ENCODE results near the gene RRP15.
A peak's percentile ranks its signal among the peaks of the same experiment; 100 is the strongest.

Gene RRP15, protein sequence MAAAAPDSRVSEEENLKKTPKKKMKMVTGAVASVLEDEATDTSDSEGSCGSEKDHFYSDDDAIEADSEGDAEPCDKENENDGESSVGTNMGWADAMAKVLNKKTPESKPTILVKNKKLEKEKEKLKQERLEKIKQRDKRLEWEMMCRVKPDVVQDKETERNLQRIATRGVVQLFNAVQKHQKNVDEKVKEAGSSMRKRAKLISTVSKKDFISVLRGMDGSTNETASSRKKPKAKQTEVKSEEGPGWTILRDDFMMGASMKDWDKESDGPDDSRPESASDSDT

DNA sequence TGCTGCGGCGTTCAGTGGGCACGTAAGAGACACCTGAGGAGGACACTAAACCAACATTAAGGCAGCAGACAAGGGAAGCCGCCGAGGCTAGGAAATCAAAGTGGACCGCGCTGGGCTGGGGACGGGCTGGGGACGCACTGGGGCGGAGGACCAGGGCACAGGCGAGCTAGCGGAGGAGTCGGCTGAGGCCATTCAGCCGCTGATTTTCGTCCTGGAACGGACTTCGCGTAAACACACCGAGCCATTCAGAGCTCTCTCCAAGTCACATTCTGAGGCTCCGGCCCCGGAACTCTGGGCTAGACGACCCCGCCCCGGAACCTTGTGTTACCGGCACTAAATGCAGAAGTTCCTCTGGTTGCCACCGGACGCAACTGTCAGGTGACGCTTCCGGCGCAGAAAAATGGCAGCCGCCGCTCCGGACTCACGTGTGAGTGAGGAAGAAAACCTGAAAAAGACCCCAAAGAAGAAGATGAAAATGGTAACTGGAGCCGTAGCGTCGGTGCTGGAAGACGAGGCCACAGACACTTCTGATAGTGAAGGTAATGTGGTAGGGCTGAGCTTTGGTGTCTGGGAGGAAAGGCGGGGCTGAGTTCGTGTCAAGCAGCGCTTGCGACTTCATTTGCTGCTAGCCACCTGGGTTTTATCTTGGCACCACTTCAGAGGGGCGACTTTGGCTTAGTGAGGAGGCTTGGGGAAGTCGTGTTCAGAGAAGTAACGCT is at the start of gene RRP15:
Gene RRP15 (plus strand): TSS at position 377 of the 719 bp plus-strand sequence. CDS start 24 bp downstream, at position 401.
- DNase-seq, result peak; percentile 90
- Histone ChIP-seq H3K36me3 (no peaks in the 10 kb centered on the region), H3K27ac (peak within 1 kb of the TSS; percentile 75 to 82), H3K27me3 (no peaks in the 10 kb centered on the region), H3K4me3 (peak within 1 kb of the TSS; percentile 78 to 85), H3K4me1 (peaks cover 0 to 19% (median 10%) of the 10 kb centered on the region in 4 donors), H3K9me3 (no peaks in the 10 kb centered on the region)
- intact Hi-C loops (cut with DNase I; ENCODE audit: low total_unique reads), result no loop called here
- TF ChIP-seq, protein P1, sequence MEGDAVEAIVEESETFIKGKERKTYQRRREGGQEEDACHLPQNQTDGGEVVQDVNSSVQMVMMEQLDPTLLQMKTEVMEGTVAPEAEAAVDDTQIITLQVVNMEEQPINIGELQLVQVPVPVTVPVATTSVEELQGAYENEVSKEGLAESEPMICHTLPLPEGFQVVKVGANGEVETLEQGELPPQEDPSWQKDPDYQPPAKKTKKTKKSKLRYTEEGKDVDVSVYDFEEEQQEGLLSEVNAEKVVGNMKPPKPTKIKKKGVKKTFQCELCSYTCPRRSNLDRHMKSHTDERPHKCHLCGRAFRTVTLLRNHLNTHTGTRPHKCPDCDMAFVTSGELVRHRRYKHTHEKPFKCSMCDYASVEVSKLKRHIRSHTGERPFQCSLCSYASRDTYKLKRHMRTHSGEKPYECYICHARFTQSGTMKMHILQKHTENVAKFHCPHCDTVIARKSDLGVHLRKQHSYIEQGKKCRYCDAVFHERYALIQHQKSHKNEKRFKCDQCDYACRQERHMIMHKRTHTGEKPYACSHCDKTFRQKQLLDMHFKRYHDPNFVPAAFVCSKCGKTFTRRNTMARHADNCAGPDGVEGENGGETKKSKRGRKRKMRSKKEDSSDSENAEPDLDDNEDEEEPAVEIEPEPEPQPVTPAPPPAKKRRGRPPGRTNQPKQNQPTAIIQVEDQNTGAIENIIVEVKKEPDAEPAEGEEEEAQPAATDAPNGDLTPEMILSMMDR (IDR thresholded peaks at IDR 0.05), result peak in 1 of 2 experiments; percentile 36

DNA sequence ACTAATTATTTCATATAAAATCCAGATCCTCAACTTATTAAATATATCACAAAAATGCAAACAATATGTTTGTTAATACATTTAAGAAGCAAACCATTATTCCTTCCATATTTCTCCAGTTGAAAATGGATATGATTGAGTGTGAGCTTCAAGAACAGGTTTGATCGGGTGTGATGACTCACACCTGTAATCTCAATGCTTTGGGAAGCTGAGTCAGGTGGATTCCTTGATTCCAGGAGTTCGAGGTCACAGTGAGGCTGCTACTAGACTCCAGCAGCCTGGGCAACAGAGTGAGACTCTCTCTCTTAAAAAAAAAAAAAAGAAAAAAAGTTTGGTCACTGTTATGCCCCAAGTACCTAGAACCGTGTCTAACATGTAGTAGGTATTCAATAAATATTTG is 42.9 kb upstream of the RRP15 start:
- Histone ChIP-seq H3K27ac (no peak overlapping the region), H3K36me3 (no peaks in the 10 kb centered on the region), H3K9me3 (no peaks in the 10 kb centered on the region), H3K4me3 (no peak overlapping the region), H3K4me1 (no peaks in the 10 kb centered on the region), H3K27me3 (no peaks in the 10 kb centered on the region)
- DNase-seq, result no peak
- TF ChIP-seq, protein P1 (IDR thresholded peaks at IDR 0.05), result no peak
- intact Hi-C loops (cut with DNase I; ENCODE audit: low total_unique reads), result no loop called here

DNA sequence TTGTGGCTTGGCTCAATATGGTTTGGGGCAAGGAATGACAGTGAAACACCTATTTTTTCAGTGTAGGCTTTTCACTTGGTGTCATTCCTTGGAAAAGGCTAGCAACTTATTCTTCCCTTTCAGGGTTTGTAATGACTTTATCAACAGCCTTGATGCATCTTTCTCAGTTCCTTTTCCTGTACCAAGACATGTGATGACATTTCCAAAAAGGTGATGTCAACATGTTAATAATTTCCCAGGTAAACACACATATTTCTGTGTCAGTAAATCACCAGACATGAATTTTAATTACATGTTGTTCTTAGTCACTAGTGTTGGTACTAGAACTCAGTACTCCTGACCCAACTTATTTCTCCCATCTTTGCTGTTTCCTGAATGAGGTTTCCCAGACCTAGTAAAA is 37.8 kb upstream of the RRP15 start:
- no peak for DNase-seq
- intact Hi-C loops (cut with DNase I; ENCODE audit: low total_unique reads), result no loop called here
- TF ChIP-seq, protein P1 (IDR thresholded peaks at IDR 0.05), result no peak

DNA sequence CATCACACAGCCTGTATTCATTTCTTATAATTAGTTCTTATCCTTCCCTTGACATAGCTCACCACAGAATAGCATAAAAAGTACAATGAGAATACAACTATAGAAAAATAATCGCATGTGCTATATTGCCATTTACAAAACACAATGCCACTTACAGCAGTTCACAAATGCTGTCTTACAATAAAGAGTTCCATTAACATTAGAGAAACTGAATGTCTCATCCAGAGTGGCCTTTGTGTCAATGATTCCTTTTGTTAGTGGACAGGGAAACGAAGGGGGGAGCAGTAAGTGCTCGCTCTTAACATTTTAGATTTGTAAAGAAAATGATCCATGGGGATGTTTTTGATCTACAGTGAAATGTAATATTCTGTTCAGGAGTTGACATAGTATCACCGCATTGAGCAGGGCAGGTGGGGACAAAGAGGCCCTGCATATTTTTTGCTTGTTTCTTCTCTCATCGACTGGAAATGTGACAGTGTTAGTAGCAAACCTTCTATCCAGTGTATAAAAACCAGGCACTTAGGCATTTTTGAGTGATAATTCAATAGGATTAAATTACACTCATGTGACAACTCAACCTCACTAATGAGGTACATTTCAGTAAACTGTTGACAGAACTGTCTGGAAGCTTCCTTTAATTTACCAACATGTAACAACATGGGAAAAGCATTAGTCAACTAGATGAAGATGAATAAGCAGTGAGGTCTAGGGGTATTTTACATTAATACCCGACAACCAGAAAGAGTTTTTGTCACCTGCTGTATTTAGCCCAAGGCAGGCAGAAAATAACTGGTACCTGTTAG is 35.6 kb upstream of the RRP15 start:
- Histone ChIP-seq H3K27ac (no peak overlapping the region), H3K27me3 (peaks cover 0 to 7% of the 10 kb centered on the region in 2 donors), H3K4me3 (no peak overlapping the region), H3K36me3 (no peaks in the 10 kb centered on the region), H3K9me3 (no peaks in the 10 kb centered on the region), H3K4me1 (no peaks in the 10 kb centered on the region)
- TF ChIP-seq, protein P1 (IDR thresholded peaks at IDR 0.05), result no peak
- intact Hi-C loops (cut with DNase I; ENCODE audit: low total_unique reads), result no loop called here
- DNase-seq, result no peak

More for the DNA sequence above, 37.8 kb upstream of the RRP15 start:
- Histone ChIP-seq H3K9me3 (no peaks in the 10 kb centered on the region), H3K27me3 (peaks cover 0 to 7% of the 10 kb centered on the region in 2 donors), H3K4me1 (no peaks in the 10 kb centered on the region), H3K36me3 (no peaks in the 10 kb centered on the region), H3K4me3 (no peak overlapping the region), H3K27ac (no peak overlapping the region)

DNA sequence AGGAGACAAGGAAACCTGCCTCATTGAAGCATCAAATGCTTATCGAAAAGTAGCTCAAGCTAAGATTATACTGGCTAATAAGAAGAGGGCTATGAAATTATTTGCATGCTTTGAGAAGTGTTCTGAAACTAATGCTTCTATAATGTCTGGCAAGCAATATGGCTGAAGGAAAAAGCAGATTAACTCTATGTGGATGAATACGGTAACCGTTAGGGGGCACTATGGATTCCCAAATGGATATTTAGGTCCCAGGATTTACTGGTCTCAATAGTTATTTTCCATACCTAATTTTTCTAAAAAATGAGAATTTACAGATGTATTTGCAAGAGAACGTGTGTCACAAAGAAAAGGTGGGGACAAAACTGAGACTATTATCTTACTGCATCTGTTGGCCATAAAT is 34.6 kb upstream of the RRP15 start:
- Histone ChIP-seq H3K4me3 (no peak overlapping the region), H3K9me3 (no peaks in the 10 kb centered on the region), H3K36me3 (no peaks in the 10 kb centered on the region), H3K27ac (no peak overlapping the region), H3K4me1 (no peaks in the 10 kb centered on the region), H3K27me3 (peaks cover 0 to 7% of the 10 kb centered on the region in 2 donors)
- intact Hi-C loops (cut with DNase I; ENCODE audit: low total_unique reads), result no loop called here
- TF ChIP-seq, protein P1 (IDR thresholded peaks at IDR 0.05), result no peak
- no peak for DNase-seq
